Measurements from ENCODE around the gene ENDOG.
"Not testable (repeated sequence)": the region's sequence is repeated elsewhere in the genome, so short reads cannot be mapped to it uniquely, and the experiment has no call there.

- not testable (repeated sequence) for TF ChIP-seq POLR2A (IDR thresholded peaks at IDR 0.05; ENCODE audit: low read length); GATA1 (IDR thresholded peaks at IDR 0.05; ENCODE audit: low read depth, low read length)
Measured at GRCh38 chr9:128854454-128854853, 36.2 kb downstream of the ENDOG start.

All from erythroblast (primary cell).